SK-N-SH (cell line): Measurements from ENCODE around the gene EPX.

Experiments used
- EP300 ChIP-seq, 2 experiments: IDR thresholded peaks; 2 replicates each; pipeline versions ENCODE4 v1.4.0 to v1.6.1; 2012; ENCODE audit warnings: borderline replicate concordance in 1 of 2, low read depth in 1 of 2, low read length in 1 of 2
- FOXJ3 ChIP-seq: sonication (generic); formaldehyde crosslinking; IDR thresholded peaks from 2 replicates; pipeline ENCODE4 v1.5.1; 2020; ENCODE audit warnings: mild to moderate bottlenecking, missing genetic modification reagents
- NFIC ChIP-seq: IDR thresholded peaks from 2 replicates; pipeline ENCODE4 v1.4.0; 2012; ENCODE audit warnings: borderline replicate concordance
- POLR2AphosphoS5 ChIP-seq: IDR thresholded peaks from 2 replicates; pipeline ENCODE4 v1.6.1; 2012; ENCODE audit warnings: low read depth, low read length
- RAD21 ChIP-seq: IDR thresholded peaks from 2 replicates; pipeline ENCODE4 v1.6.1; 2012; ENCODE audit warnings: mild to moderate bottlenecking, low read length
- RCOR1 ChIP-seq: fragments of 150-350 bp; IDR thresholded peaks from 2 replicates; pipeline ENCODE4 v1.6.1; 2017; ENCODE audit warnings: antibody characterized with exemption, low read length
- RXRA ChIP-seq: IDR thresholded peaks from 2 replicates; pipeline ENCODE4 v1.4.0; 2012; ENCODE audit warnings: low read depth, mild to moderate bottlenecking, borderline replicate concordance
- YY1 ChIP-seq: IDR thresholded peaks from 2 replicates; pipeline ENCODE4 v1.4.0; 2012; ENCODE audit warnings: low read depth, mild to moderate bottlenecking
- TF ChIP-seq, protein P1 (sequence below): fragments of 200-600 bp; sonication (generic); IDR thresholded peaks from 2 replicates; pipeline ENCODE4 v1.6.1; 2017; ENCODE audit warnings: antibody characterized with exemption, mild to moderate bottlenecking, moderate library complexity
- TF ChIP-seq, protein P2 (sequence below): IDR thresholded peaks from 2 replicates; pipeline ENCODE4 v1.4.0; 2012; ENCODE audit warnings: low read depth, borderline replicate concordance

DNA sequence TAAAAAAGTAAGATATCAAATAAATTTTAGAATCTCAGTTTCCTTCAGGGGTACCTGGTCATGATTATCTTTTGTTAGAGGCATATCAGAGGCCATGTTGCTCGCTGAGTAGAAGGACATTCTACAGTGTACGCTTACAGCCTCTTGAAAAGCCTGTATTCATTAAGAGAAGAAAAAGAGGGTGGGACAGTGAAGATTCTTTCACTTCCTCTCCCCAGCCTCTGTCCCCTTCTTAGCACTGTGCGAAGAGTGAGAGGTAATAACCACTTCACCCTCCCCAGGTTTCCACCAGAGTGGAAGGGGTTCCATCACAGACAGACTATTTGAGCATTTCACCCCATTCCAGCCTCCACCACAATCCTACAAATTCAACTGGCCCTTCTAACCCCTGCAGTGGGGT lies 41.0 kb downstream of the EPX start:
- TF ChIP-seq, protein P1, sequence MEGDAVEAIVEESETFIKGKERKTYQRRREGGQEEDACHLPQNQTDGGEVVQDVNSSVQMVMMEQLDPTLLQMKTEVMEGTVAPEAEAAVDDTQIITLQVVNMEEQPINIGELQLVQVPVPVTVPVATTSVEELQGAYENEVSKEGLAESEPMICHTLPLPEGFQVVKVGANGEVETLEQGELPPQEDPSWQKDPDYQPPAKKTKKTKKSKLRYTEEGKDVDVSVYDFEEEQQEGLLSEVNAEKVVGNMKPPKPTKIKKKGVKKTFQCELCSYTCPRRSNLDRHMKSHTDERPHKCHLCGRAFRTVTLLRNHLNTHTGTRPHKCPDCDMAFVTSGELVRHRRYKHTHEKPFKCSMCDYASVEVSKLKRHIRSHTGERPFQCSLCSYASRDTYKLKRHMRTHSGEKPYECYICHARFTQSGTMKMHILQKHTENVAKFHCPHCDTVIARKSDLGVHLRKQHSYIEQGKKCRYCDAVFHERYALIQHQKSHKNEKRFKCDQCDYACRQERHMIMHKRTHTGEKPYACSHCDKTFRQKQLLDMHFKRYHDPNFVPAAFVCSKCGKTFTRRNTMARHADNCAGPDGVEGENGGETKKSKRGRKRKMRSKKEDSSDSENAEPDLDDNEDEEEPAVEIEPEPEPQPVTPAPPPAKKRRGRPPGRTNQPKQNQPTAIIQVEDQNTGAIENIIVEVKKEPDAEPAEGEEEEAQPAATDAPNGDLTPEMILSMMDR = no peak
- no peak for TF ChIP-seq EP300 (IDR thresholded peaks at IDR 0.05; ENCODE audit: borderline replicate concordance in 1 of 2, low read depth in 1 of 2, low read length in 1 of 2)
- no peak for TF ChIP-seq POLR2AphosphoS5
- TF ChIP-seq RAD21 = no peak
- no peak for TF ChIP-seq FOXJ3 (CRISPR knock-in tag)
- no peak for TF ChIP-seq YY1
- TF ChIP-seq, protein P2, sequence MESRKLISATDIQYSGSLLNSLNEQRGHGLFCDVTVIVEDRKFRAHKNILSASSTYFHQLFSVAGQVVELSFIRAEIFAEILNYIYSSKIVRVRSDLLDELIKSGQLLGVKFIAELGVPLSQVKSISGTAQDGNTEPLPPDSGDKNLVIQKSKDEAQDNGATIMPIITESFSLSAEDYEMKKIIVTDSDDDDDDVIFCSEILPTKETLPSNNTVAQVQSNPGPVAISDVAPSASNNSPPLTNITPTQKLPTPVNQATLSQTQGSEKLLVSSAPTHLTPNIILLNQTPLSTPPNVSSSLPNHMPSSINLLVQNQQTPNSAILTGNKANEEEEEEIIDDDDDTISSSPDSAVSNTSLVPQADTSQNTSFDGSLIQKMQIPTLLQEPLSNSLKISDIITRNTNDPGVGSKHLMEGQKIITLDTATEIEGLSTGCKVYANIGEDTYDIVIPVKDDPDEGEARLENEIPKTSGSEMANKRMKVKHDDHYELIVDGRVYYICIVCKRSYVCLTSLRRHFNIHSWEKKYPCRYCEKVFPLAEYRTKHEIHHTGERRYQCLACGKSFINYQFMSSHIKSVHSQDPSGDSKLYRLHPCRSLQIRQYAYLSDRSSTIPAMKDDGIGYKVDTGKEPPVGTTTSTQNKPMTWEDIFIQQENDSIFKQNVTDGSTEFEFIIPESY = no peak
- TF ChIP-seq RCOR1 = no peak
- TF ChIP-seq NFIC = no peak
- TF ChIP-seq RXRA = no peak
